Suprapubic skin (tissue), 3 donors: ENCODE measurements around the gene SPATA33.
"Not testable (repeated sequence)": the region's sequence is repeated elsewhere in the genome, so short reads cannot be mapped to it uniquely, and the experiment has no call there.

Source experiments
- POLR2AphosphoS5 ChIP-seq, 3 donors: sonication (generic); formaldehyde crosslinking; IDR thresholded peaks; one replicate each; pipeline ENCODE4 v1.6.1; 2017; ENCODE audit warnings: antibody characterized with exemption in 3 of 3
- TF ChIP-seq, protein P1 (sequence below), 2 donors: fragments of 200-600 bp in 1 of 2; fragments of 450-650 bp in 1 of 2; sonication (generic) in 1 of 2; IDR thresholded peaks; one replicate each; pipeline ENCODE4 v1.5.1; 2016 to 2019; ENCODE audit warnings: antibody characterized with exemption in 2 of 2, mild to moderate bottlenecking in 1 of 2, moderate library complexity in 1 of 2

- TF ChIP-seq, protein P1, sequence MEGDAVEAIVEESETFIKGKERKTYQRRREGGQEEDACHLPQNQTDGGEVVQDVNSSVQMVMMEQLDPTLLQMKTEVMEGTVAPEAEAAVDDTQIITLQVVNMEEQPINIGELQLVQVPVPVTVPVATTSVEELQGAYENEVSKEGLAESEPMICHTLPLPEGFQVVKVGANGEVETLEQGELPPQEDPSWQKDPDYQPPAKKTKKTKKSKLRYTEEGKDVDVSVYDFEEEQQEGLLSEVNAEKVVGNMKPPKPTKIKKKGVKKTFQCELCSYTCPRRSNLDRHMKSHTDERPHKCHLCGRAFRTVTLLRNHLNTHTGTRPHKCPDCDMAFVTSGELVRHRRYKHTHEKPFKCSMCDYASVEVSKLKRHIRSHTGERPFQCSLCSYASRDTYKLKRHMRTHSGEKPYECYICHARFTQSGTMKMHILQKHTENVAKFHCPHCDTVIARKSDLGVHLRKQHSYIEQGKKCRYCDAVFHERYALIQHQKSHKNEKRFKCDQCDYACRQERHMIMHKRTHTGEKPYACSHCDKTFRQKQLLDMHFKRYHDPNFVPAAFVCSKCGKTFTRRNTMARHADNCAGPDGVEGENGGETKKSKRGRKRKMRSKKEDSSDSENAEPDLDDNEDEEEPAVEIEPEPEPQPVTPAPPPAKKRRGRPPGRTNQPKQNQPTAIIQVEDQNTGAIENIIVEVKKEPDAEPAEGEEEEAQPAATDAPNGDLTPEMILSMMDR (IDR thresholded peaks at IDR 0.05): not testable (repeated sequence)
- not testable (repeated sequence) for TF ChIP-seq POLR2AphosphoS5 (IDR thresholded peaks at IDR 0.05)
These were observed 22.9 kb upstream of the SPATA33 start for GRCh38 chr16:89634463-89635385.
